ENCODE results near the gene OSBPL2. TPM values are rescaled to one million over a fixed set of nuclear protein-coding genes. Genes with fewer than 3 reads are reported as not detected.

The OSBPL2 gene
- total and polyA plus RNA-seq, 2 donors (not counting 3 experiments of a cell fraction or from before 2014, with no cell fraction given): 13.1 to 33.0 TPM

GRCh38 chr20:62300319-62300718 is 62.0 kb downstream of the OSBPL2 start:
- no peak overlapping the region for H3K27ac ChIP-seq (ENCODE audit: insufficient read depth, low read depth, low read length)
- TF ChIP-seq GATA2 (IDR thresholded peaks at IDR 0.05; ENCODE audit: insufficient read depth, insufficient read length, low read depth, low read length): no peak
- no peak for TF ChIP-seq MYC (IDR thresholded peaks at IDR 0.05; ENCODE audit: low read depth, low read length)
- no peak for TF ChIP-seq POLR2AphosphoS5 (IDR thresholded peaks at IDR 0.05; ENCODE audit: insufficient read depth, low read depth, low read length)
- no peak for TF ChIP-seq MAX (IDR thresholded peaks at IDR 0.05; ENCODE audit: insufficient read depth, insufficient read length)
- TF ChIP-seq CTCF (IDR thresholded peaks at IDR 0.05; ENCODE audit: extremely low read depth in 1 of 2, insufficient read depth in 1 of 2, low read depth in 1 of 2, low read length in 2 of 2): no peak
- no peak for TF ChIP-seq POLR2A (IDR thresholded peaks at IDR 0.05; ENCODE audit: low read depth, low read length)
- TF ChIP-seq EZH2 (IDR thresholded peaks at IDR 0.05; ENCODE audit: borderline replicate concordance, low read depth, low read length, severe bottlenecking): no peak
- TF ChIP-seq FOS (IDR thresholded peaks at IDR 0.05; ENCODE audit: borderline replicate concordance, insufficient read depth, low read length): no peak
- H3K27me3 ChIP-seq (ENCODE audit: control insufficient read depth in 2 of 2, insufficient read depth in 2 of 2, low read length in 2 of 2): no peaks in the 10 kb centered on the region
- H3K9ac ChIP-seq (replicated peaks; ENCODE audit: extremely low read depth, insufficient read depth, low read length): no peak overlapping the region
- ChIA-PET CTCF (interaction anchor here (0.8 to 3.4 kb wide), 5 partner anchors 65 to 104 kb away, joined by 4 to 46 read pairs (median 6); no protein-coding TSS in a partner anchor), POLR2A (interaction anchor here (1.2 kb wide), 1 partner anchor 86 kb away, joined by 3 read pairs; no protein-coding TSS in a partner anchor)
- peaks cover 22% of the 10 kb centered on the region for H3K79me2 ChIP-seq (ENCODE audit: control insufficient read depth, insufficient read depth, low read length)
- H3K36me3 ChIP-seq (ENCODE audit: control insufficient read depth in 2 of 2, extremely low read depth in 1 of 2, insufficient read depth in 2 of 2, low read length in 2 of 2): peaks cover 0 to 5% of the 10 kb centered on the region in 2 experiments
- no TSS peak for BruUV-seq (replicated peaks)
- FAIRE-seq (no peak), DNase-seq (ENCODE audit: low read depth, low spot score) (no peak)
- no peak overlapping the region for H3K4me3 ChIP-seq (replicated peaks in 1 of 3; ENCODE audit: insufficient read depth in 1 of 3, low read depth in 1 of 3, low read length in 3 of 3)
- dilution Hi-C loops (cut with MboI; ENCODE audit: extremely low pct_ligation_motif_present, low sequenced_read_pairs) (no loop called here), intact Hi-C loops (cut with micrococcal nuclease) (loop anchor here (10.0 kb wide), 1 partner anchor 494 kb away; the partner anchor contains the start of gene MRGBP)
- H3K9me1 ChIP-seq (replicated peaks; ENCODE audit: control insufficient read depth, extremely low read depth, insufficient read depth, low read length): no peaks in the 10 kb centered on the region
- H3K4me2 ChIP-seq (ENCODE audit: insufficient read depth, low read length): no peak overlapping the region
- peaks cover 13% of the 10 kb centered on the region for H3K4me1 ChIP-seq (ENCODE audit: control insufficient read depth, extremely low read depth, insufficient read depth, low read length)
- no peaks in the 10 kb centered on the region for H3K9me3 ChIP-seq (replicated peaks; ENCODE audit: control insufficient read depth, insufficient read depth, low read length)
- no peak overlapping the region for H2AFZ ChIP-seq (ENCODE audit: low read depth, low read length)
- H4K20me1 ChIP-seq (replicated peaks; ENCODE audit: control insufficient read depth, extremely low read depth, insufficient read depth, low read length): no peaks in the 10 kb centered on the region

Data from endothelial cell of umbilical vein (primary cell).